ENCODE results near the gene DOCK10.
"Not testable (repeated sequence)": the region's sequence is repeated elsewhere in the genome, so short reads cannot be mapped to it uniquely, and the experiment has no call there.

Gene DOCK10

DNA sequence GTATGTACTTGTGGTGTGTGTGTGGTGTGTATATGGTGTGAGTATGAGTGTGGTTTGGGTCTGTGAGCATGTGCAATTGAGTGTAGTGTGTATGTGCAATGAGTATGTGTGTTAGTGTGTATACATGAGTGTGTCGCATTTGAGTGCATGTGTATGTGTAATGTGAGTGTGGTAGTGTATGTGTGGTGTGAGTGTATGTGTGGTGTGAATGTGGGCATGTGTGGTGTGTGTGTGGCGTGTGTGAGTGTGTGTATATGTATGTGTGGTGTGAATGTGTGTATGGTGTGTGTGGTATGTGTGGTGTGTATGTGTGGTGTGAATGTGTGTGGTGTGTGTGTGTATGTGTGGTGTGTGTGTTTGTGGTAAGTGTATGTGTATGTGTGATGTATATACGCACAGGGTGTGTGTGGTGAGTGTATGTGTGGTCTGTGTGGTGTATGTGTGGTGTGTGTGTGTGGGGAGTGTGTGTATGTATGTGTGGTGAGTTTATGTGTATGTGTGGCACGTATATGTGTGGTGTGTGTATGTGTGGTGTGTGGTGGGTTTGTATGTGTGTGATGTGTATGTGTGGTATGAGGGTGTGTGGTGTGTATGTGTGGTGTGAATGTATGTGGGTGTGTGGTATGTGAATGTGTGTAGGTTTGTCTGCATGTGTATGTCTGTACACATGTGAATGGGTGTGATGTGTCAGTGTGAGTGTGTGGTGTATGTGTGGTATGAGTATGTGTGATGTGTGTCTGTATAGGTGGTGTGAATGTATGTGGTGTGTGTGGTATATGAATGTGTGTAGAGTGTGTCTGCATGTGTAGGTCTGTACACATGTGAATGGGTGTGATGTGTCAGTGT lies 123.4 kb downstream of the DOCK10 start:
- DNase-seq (ENCODE audit: low read depth): no peak

DNA sequence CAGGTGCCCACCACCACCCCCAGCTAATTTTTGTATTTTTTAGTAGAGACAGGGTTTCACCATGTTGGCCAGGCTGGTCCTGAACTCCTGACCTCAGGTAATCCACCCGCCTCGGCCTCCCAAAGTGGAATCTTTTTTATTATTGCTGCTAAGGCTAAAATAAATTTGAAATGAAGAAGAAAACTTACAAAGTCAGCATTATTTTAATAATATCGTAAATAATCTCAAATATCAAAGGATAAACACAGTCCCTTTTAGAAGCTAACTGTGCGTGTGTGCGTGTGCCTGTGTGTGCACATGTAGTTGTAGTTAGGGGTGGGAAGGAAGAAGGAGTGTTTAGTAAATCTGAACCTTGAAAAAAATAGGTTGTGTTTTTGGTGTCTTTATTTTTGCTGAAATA lies 125.0 kb downstream of the DOCK10 start:
- DNase-seq (ENCODE audit: low read depth): not testable (repeated sequence)

DNA sequence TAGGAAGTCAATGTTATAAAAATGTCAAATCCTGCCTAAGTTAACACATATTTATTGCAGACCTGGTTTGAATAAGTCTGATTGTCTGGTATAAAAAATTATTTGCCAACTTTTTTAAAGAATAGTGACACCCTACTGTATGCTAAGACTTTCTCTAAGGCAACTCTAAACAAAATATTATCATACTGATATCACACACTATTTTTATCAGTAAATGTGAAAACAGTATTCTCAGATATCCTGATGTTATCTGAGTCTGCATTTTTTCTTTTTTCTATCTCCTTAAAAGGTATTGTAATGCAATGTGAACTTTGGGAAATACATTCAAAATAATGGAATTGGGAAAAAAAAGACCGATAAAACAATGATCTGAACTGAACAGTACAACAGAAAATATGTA lies 127.1 kb downstream of the DOCK10 start:
- DNase-seq (ENCODE audit: low read depth): no peak

DNA sequence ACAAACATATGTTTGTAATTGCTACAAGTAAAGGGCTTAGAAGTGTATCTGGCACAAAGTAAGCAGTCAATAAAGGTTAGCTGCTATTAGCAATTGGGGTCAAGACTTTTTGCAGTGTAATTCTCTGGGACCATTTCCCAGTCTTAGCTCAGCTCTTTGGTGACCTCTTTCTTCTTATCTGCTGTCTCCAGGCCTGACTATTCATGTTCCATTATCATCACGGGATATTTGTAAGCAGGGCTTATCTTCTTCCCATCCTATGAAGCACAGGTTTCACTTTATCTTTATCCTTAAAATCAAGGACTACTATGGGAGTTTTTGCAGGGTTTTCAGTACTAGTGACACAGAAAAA lies 131.7 kb downstream of the DOCK10 start:
- no peak for DNase-seq (ENCODE audit: low read depth)

DNA sequence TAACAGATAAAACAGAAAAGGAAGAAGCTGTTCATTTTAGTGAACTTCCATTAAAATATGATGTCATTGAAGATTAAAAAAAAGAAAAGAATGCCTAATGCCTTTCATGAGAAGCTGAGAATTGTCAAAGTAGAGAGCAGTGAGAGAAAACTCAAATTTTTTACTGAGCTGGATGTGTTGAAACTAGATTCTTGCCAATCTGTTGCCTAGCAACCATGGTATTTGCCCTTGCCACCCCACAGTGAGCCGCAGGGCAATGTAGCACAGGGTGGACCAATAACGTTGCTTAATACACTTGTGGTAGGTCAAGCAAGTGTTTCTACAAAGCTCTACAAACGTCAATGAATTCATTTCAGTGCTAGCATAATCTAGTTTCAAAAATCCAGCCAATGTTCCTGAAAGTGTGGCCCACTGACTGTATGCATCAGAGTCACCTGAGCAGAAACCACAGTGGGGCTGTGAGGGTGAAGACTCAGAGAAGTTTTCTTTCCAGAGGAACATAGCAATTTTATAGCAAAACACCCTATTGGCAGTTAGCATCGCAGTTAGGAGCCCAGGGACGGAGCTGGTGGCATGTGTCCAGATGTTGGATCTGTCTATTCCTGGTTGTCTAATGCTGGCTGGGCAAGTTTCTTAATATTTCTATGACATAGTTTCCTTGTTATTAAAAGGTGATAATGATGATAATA lies 132.2 kb downstream of the DOCK10 start:
- no peak for DNase-seq (ENCODE audit: low read depth)

DNA sequence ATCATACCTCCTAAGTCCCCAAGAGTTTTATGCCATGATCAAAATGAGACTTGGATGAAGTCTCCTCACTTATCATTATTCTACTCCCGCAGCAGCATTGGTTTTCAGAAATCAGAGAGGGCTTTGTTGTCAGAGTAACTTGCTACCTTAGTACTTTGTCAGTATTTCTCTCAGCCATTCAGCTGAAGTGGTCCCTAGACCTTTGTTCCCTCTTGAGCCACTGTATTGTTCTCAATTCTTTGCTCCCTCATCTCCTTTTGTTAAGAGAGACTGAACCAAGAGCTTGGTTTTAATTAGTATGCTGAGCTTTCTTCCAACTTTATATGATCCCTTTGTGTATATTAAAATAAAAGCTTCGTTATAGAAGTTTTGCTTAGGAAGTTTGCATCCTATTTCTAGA lies 133.4 kb downstream of the DOCK10 start:
- no peak for DNase-seq (ENCODE audit: low read depth)

DNA sequence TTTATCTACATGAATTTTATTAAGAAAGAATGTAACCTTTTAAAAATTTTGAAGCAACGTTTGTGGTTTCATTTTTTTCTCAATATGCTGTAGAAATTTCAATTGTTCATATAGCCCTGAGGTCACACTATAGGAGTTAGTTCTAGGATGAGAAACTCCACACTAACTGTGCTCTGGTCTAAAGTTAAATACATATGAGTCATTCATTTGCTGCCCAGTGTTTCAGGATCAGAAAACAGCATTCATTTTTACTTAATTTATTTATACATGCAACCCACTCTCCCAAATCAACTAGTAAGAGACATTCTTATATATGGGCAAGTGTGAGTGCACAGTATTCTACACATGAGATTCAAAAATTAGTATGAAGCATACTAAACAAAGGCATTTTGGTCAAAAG lies 137.9 kb downstream of the DOCK10 start:
- DNase-seq (ENCODE audit: low read depth): no peak

DNA sequence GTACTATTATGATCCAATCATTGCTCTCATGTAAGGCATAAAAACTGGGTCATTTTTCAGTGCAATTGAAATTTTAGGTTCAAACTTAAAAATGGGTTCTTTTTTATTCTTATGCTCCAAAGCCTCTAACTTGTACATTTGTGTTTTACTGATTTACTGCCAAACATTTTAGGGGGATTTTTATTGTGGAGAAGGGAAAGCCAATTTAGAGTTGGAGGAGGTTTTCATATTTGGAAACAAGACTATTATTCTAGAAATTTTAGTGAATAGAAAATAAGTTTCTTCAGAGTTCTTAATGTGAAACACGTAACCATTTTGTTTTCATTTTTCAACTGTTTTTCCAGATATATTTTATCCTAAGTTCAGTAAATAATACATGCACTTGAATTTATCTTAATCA lies 138.6 kb downstream of the DOCK10 start:
- DNase-seq (ENCODE audit: low read depth): no peak

DNA sequence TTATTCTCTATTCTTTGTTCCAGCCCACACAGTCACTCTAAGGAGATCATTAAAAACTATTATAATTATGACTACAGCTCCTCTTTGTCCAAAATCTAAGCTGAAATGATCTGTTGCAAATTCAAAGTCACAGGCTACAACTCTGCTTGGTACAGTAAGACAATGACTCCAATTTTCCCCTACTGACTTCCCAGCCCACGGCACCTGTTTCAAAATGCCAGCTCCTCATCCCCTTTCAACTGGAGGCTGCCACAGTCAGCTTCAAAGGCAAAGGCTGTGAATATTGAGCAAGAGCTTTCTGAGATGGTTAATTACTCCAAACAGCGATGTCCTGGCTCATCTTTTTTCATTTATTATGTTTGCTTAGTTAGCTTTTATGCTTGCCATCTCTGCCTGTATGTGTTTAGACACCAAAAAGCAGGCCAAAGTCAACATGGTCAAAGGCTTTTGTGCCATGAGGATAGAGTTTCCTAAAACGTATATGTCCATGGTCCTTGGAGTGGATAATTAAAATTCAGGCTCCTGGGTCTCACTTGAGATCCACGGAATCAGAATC lies 141.1 kb downstream of the DOCK10 start:
- no peak for DNase-seq (ENCODE audit: low read depth)

DNA sequence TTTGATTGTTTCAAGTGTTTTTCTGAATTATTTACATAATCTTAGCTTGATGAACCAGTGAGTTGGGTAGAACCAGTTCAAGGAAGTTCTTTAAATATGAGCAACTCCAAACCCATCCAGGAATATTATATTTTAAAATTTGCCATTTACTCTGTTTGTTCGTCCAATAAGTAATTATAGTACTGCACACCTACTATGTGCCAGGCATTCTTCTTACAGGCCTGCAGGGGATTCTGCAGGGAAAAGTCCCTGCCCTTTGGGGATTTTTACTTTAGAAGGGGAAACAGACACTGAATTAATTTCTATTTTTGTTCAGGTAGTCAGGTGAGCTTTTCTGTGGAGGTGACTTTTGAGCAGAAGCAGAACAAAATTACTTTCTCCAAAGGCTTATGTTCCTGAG lies 146.9 kb downstream of the DOCK10 start:
- no peak for DNase-seq (ENCODE audit: low read depth)

DNA sequence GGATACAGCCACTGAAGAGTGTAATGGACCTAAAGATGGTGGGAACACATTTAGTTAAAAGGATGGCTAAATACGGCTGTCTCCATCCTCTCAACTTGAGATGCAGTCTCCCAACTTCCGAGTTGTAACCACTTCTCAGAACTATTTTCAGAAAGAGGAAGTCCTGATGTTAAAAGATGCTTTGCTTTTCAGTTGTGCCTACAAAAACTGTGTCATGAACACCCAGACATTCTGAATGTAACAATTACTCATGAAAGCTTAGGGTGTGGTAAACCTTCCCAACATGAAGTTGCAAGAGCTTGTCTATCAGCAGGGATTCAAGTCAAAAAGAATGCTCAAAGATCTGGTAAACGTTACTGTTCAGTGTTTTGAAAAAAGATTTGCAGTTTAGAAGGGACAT lies 147.9 kb downstream of the DOCK10 start:
- no peak for DNase-seq (ENCODE audit: low read depth)

DNA sequence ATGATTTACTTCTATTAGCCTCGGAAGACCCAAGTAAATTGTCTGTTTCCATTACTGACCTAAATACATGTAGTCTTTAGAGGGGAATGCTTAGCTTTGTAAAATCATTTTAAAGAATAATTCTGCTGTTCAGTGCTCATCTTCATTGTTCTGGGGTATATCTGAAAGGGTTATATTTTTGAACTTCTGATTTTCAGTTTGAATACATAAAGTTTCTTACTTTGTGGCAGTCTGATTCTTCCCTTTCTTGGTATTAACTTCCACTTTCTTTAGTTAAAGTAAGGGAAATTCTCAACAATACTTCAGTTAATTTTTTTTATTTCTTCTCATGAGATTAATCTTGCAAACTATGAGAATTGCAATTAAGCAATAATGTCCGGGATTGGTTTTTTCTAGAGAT lies 148.4 kb downstream of the DOCK10 start:
- no peak for DNase-seq (ENCODE audit: low read depth)

DNA sequence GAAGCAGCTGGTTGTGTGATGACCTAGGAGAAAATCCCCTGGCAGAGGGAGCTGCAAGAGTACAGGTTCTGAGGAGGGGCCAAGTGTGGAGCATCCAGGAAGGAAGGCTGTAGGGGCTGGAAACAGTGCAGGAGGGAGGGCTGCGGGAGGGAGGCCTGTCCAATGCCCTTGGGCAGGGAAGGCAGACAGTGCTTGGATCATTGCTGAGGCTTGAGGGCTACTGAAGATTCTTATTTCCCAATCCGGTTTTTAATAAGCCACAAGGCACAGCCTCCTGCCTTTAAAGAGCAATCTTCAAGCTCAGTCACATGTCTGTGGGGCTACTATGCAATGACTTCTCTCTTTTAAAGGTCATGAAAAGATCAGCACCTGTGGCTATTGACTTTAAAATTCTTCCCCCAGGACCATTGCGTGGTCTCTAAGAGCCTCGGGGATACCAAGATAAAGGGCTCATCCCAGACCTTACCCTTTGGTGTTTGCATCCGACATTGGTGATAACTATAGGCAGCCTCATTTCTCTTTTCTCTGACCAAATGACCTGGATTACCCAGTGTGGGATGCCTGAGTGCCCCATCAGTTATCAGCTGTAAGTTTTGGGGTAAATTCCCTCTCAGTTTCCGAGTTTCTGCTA lies 149.6 kb downstream of the DOCK10 start:
- DNase-seq (ENCODE audit: low read depth): no peak

DNA sequence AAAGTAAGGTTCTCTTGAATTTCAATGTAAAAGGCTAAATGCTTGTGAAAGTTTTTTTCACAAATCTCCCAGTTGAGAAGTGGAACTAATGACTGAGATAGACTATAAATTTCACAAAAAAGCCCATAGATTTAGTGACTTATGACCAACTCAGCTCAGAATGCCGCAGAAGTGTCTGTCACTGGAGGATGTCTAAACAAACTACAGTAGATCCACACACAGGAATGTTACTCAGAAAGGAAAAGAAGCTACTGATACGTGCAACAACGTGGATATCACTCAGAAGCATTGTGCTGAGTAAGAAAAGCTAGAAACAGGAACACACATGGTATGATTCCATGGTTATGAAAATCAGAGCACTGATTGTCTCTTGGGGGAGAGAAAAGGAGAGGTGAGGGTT lies 151.9 kb downstream of the DOCK10 start:
- DNase-seq (ENCODE audit: low read depth): no peak

DNA sequence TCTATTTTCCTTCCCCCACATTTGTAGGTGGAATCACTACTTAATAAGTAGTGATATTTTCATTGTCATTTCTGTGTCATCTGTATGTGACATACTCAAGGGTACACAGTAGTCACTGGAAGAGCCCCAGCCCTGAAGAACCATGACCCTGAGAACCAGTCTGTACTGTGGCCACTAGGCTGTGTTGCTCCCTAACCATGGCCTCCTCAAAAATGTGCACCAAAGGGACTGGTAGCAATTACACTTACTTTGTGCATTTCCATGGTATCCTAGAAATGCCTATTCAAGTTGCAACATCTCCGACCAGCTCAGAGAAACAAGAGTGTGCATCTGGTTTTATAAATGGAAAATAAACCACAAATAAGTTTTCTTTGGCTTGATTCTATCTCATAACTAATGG lies 155.1 kb downstream of the DOCK10 start:
- no peak for DNase-seq (ENCODE audit: low read depth)

DNA sequence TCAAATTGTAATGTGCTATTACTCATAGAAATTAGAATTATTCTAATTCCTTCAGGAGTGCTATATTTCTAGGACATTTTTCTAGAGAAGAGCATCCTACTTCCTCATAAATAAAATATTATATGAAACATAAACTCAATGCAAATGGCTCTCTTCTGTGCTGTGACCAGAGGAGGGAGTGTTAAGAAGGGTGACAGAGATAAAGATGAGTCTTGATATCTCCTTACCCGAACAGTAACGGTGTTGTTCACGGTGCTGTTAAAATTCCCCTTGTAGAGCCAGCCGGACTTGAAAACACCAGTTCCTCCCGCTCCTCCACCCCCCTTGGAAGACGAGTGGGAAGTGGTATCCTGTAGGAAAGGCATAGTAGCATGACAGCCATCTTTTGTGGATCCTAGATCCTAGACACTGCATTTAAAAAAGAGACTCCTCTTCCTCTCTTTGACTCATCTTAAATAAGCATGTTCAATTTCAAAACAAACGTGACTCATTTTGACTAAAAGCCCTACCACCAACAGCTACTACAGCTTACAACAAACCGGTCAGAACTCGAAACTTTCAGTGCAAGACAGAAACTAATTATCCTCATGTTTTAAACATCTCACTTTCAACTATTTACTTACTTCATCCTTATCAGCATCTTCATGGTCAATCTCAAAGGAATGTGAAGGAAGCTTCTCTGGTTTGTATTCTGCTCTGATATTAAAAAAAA lies 156.3 kb downstream of the DOCK10 start:
- no peak for DNase-seq (ENCODE audit: low read depth)

DNA sequence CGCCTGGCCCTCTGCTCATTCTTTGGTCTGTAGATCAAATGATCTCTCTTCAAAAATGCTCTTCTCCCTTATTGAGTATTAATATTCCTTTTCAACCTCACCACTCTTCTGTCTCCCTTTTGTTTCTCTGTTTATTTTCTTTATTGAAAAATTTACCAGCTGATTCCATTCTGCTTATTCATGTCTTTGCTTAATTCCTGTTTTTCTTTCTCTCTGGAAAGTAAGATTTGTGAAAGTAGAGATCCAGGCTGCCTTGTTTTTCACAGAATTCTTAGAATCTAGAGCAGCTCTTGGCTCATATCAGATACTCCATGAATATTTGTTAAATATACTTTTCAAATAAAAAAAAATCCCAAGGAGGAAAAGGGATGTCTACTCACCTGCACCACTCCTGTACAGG lies 157.0 kb downstream of the DOCK10 start:
- no peak for DNase-seq (ENCODE audit: low read depth)

DNA sequence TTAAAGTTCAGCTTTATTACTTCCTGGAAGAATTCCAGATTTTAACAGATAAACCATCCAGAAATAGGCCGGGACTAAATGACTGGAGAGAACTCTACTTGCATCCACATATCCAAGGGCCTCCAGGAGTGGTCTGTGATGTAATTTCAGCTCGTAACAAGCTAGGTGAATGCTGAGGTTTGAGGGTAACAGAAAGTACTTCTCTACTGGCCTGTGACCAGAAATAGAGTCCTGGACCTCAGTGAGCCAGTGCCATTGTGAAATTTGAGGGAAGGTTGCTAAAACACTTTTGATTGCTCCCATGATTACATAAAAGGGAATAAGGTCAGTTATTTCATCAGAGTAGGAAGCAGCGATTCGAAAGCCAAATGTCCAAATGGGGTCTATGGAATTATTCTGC lies 158.1 kb downstream of the DOCK10 start:
- no peak for DNase-seq (ENCODE audit: low read depth)

DNA sequence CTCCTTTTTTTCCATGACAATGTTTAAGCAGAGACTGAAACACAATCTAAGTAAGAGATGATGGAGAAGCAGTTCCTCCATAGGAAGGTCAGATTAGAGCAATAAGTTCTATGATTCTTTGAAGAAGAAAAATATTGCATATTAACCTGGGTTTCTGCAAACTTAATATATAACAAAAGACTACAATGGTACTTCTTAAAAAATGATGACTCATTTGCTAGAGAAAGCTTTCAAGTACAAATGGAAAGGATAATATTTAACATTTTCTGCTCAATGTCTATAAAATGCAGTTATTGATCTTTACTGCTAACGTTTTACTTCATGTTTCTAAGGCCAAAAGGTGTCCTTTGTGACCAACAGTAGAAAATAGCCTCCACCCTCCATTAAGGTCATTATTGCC lies 158.6 kb downstream of the DOCK10 start:
- no peak for DNase-seq (ENCODE audit: low read depth)

DNA sequence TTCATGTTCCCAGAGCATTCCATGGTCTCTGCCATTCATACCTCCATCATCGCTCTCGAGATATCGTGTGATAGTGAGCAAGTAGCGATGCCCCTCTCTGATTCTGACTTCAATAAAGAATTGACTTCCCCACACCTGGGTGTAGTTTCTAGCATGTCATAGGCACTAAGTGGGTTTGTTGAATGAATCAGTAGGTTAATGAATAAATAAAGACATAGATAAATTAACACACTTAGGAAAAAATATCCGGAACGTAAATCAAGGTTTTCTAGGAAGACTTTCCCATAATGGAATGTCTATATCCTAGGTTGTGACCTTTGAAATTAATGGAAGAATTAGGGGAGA lies 159.1 kb downstream of the DOCK10 start:
- no peak for DNase-seq (ENCODE audit: low read depth)

DNA sequence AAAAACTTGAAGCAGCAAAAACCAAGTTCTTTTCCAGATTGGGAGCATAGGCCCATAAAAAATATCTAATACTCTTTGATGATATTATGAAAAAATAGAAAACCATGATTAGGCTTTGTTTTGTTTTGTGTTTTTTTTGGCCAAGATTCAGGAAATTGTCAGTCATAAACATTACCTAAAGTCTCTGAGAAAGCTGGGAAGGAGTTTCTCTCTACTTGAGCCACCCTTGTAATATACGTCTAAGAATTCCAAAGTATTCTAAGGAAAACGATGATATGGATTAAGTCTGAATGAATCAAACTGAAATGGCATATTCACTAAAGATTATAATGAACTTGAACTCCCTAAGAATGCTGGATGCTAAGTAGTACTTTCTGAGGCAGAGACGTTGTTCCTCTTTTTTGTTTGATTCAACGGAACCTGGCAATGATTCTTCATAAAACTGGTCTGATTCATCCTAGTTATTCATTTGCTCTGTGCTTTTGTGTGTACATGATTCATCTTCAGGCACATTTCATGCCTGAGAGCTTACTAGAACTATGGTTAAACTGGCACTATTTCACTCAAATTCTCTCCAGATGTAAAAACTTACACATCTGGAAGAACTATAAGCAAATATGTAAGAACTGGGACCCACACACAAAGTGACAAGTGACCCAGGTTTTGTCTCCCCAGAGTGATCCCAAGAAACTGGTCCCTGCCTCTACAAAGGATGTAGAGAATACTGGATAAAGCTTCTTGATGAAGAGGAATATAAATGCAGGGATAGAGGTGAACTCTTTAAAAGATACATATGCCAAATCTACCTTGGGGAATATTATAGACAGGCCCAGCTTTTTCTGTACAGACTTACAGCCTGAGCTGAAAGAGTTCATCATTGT lies 159.7 kb downstream of the DOCK10 start:
- no peak for DNase-seq (ENCODE audit: low read depth)

DNA sequence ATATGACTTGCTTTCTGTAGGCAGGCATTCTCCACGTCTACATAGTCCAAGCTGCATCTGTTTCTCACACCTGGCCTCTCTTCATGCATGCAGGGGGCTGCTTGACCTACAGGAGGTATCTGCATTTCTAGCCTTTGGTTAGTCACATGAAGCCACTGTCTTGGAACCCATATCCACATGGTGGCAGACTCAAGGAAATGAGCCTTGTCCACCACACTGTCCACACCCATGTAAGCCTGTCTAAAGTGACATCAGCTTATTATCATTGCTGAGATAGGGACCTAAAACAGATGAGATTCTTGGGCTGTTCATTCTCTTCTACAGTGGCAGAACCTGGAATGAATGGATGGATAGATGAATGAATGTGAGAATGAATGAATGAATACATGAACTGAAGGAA lies 160.4 kb downstream of the DOCK10 start:
- no peak for DNase-seq (ENCODE audit: low read depth)

Measured in stimulated activated CD8-positive, alpha-beta memory T cell treated with anti-CD3 and anti-CD28 coated beads, Interleukin-7, amount 100 ng/mL, for 24 hours (primary cell).